OCI-LY3 (cell line): ENCODE measurements around the gene SRXN1.
"Not testable (repeated sequence)": the region's sequence is repeated elsewhere in the genome, so short reads cannot be mapped to it uniquely, and the experiment has no call there.

ENCODE experiments used
- H2AFZ ChIP-seq: fragments of 200-600, 300-600 bp; shearing (Covaris generic); 2 replicates; pipeline ENCODE4 v1.6.0; 2014; ENCODE audit warnings: antibody characterized with exemption, low read depth, low read length
- H3K27ac ChIP-seq: fragments of 200-600, 300-600 bp; sonication (generic); 2 replicates; pipeline ENCODE4 v1.5.1; 2014; ENCODE audit warnings: mild to moderate bottlenecking, low read length, moderate library complexity, mixed read lengths
- H3K27me3 ChIP-seq: fragments of 200-600, 300-600 bp; sonication (generic); 2 replicates; pipeline ENCODE4 v1.6.1; 2014; ENCODE audit warnings: low read depth, low read length, mixed read lengths
- H3K36me3 ChIP-seq: fragments of 200-600, 300-600 bp; sonication (generic); replicated peaks from 2 replicates; pipeline ENCODE3; 2014; ENCODE audit warnings: low read depth, low read length, mixed read lengths
- H3K4me1 ChIP-seq: fragments of 300-600, 200-600 bp; sonication (generic); 2 replicates; pipeline ENCODE4 v1.6.1; 2014; ENCODE audit warnings: low read length, mixed read lengths
- H3K4me2 ChIP-seq: fragments of 200-600, 300-600 bp; sonication (generic); 2 replicates; pipeline ENCODE4 v1.6.1; 2014; ENCODE audit warnings: low read length, mixed read lengths
- H3K4me3 ChIP-seq: fragments of 300-600, 200-600 bp; sonication (generic); 2 replicates; pipeline ENCODE4 v1.5.1; 2014; ENCODE audit warnings: antibody characterized with exemption, mild to moderate bottlenecking, low read length, moderate library complexity
- H3K79me2 ChIP-seq: fragments of 300-600, 200-600 bp; shearing (Covaris generic); 2 replicates; pipeline ENCODE4 v1.6.1; 2014; ENCODE audit warnings: mild to moderate bottlenecking, low read length, mixed read lengths
- H3K9ac ChIP-seq: fragments of 300-600, 200-600 bp; shearing (Covaris generic); 2 replicates; pipeline ENCODE4 v1.6.0; 2014; ENCODE audit warnings: mild to moderate bottlenecking, low read length, moderate library complexity
- H3K9me3 ChIP-seq: fragments of 200-600, 300-600 bp; shearing (Covaris generic); 2 replicates; pipeline ENCODE4 v1.6.1; 2014; ENCODE audit warnings: low read length, mixed read lengths; ENCODE audit not compliant: insufficient read depth
- H4K20me1 ChIP-seq: fragments of 200-600, 300-600 bp; sonication (generic); 2 replicates; pipeline ENCODE4 v1.6.1; 2016; ENCODE audit warnings: low read length, mixed read lengths; ENCODE audit not compliant: insufficient read depth
- CTCF ChIP-seq: fragments of 200-600, 300-600 bp; sonication (generic); IDR thresholded peaks from 2 replicates; pipeline ENCODE4 v1.5.1; 2014; ENCODE audit warnings: antibody characterized with exemption, low read length, low read depth
- EZH2phosphoT487 ChIP-seq: fragments of 200-600 bp; shearing (Covaris generic); IDR thresholded peaks from 2 replicates; pipeline ENCODE4 v1.6.1; 2018; ENCODE audit warnings: antibody characterized with exemption, mixed run types, low read depth

SRXN1 gene

GRCh38 chr20:698276-698675, 45.3 kb upstream of the SRXN1 start:
- H3K79me2 ChIP-seq: no peaks in the 10 kb centered on the region
- H3K27ac ChIP-seq: no peak overlapping the region
- peaks cover 8% of the 10 kb centered on the region; the same call in 1 of the 2 replicates for H3K4me1 ChIP-seq
- no peaks in the 10 kb centered on the region for H3K36me3 ChIP-seq
- no peaks in the 10 kb centered on the region for H3K9me3 ChIP-seq
- no peak overlapping the region for H3K4me2 ChIP-seq
- 0 out of 2 replicates have a peak, but pooled peaks cover 3% of the 10 kb centered on the region for H3K27me3 ChIP-seq
- H4K20me1 ChIP-seq: no peaks in the 10 kb centered on the region
- no peak overlapping the region for H3K9ac ChIP-seq
- TF ChIP-seq EZH2phosphoT487: no peak
- no peak overlapping the region for H3K4me3 ChIP-seq
- no peak overlapping the region for H2AFZ ChIP-seq

GRCh38 chr20:697826-698225, 44.8 kb upstream of the SRXN1 start:
- no peak overlapping the region for H3K4me2 ChIP-seq
- no peaks in the 10 kb centered on the region for H3K9me3 ChIP-seq
- peaks cover 3% of the 10 kb centered on the region; the same call in 1 of the 2 replicates for H3K4me1 ChIP-seq
- no peaks in the 10 kb centered on the region for H3K36me3 ChIP-seq
- no peaks in the 10 kb centered on the region for H4K20me1 ChIP-seq
- no peak overlapping the region for H3K9ac ChIP-seq
- H3K27me3 ChIP-seq: 0 out of 2 replicates have a peak, but pooled peaks cover 3% of the 10 kb centered on the region
- H3K4me3 ChIP-seq: no peak overlapping the region
- no peak overlapping the region for H2AFZ ChIP-seq
- no peaks in the 10 kb centered on the region for H3K79me2 ChIP-seq
- no peak for TF ChIP-seq CTCF
- TF ChIP-seq EZH2phosphoT487: no peak
- no peak overlapping the region for H3K27ac ChIP-seq

- Histone ChIP-seq H3K27ac (no peak overlapping the region), H3K4me1 (peaks cover 7% of the 10 kb centered on the region; the same call in 1 of the 2 replicates), H2AFZ (no peak overlapping the region), H3K27me3 (peaks cover 3% of the 10 kb centered on the region; the same call in 1 of the 2 replicates), H3K79me2 (no peaks in the 10 kb centered on the region), H3K4me2 (no peak overlapping the region), H3K4me3 (no peak overlapping the region), H3K9ac (no peak overlapping the region), H3K9me3 (no peaks in the 10 kb centered on the region), H4K20me1 (no peaks in the 10 kb centered on the region), H3K36me3 (no peaks in the 10 kb centered on the region)
- TF ChIP-seq CTCF (no peak), EZH2phosphoT487 (no peak)
Measured at GRCh38 chr20:695165-695866, 42.3 kb upstream of the SRXN1 start.

GRCh38 chr20:694496-694895, 41.5 kb upstream of the SRXN1 start:
- H3K4me2 ChIP-seq: no peak overlapping the region
- no peaks in the 10 kb centered on the region for H3K36me3 ChIP-seq
- no peak overlapping the region for H2AFZ ChIP-seq
- H3K4me3 ChIP-seq: no peak overlapping the region
- H4K20me1 ChIP-seq: no peaks in the 10 kb centered on the region
- H3K27me3 ChIP-seq: peaks cover 3% of the 10 kb centered on the region; the same call in 1 of the 2 replicates
- H3K9me3 ChIP-seq: no peaks in the 10 kb centered on the region
- TF ChIP-seq CTCF (no peak), EZH2phosphoT487 (no peak)
- no peak overlapping the region for H3K9ac ChIP-seq
- peaks cover 7% of the 10 kb centered on the region; the same call in 1 of the 2 replicates for H3K4me1 ChIP-seq
- H3K27ac ChIP-seq: no peak overlapping the region
- no peaks in the 10 kb centered on the region for H3K79me2 ChIP-seq

DNA sequence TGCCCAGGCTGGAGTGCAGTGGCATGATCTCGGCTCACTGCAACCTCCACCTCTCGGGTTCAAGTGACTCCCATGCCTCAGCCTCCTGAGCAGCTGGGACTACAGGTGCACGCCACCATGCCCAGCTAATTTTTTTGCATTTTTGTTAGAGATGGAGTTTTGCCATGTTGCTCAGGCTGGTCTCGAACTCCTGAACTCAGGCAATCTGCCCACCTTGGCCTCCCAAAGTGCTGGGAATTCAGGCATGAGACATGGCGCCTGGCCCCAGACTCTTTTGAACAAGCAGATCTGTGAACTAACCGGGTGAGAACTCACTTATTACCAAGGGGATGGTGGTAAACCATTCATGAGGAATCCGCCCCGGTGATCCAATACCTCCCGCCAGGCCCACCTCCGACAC, 40.8 kb upstream of the SRXN1 start:
- not testable (repeated sequence) for H4K20me1 ChIP-seq, H3K4me3 ChIP-seq, H3K79me2 ChIP-seq, H3K9me3 ChIP-seq, H3K4me2 ChIP-seq, H3K27me3 ChIP-seq, H3K27ac ChIP-seq, H3K9ac ChIP-seq, H3K4me1 ChIP-seq, H3K36me3 ChIP-seq, H2AFZ ChIP-seq
